M059J (cell line): ENCODE results near the gene DDIT4L. TPM values are rescaled to one million over a fixed set of nuclear protein-coding genes. Genes with fewer than 3 reads are reported as not detected.
A peak's percentile ranks its signal among the peaks of the same experiment; 100 is the strongest.
"Not testable (repeated sequence)": the region's sequence is repeated elsewhere in the genome, so short reads cannot be mapped to it uniquely, and the experiment has no call there.

ENCODE experiments used
- DNase-seq: peaks from one replicate; pipeline ENCODE4 v3.0.0-alpha.2; 2012; ENCODE audit warnings: low read depth
- total RNA-seq: library from RNA; depleted of rRNA; stranded (reverse); fragments of >200 nt; shearing (Covaris generic); gene quantifications from 2 replicates; pipeline ENCODE4 v1.2.3, GENCODE V29; 2014; rRNA removed

DDIT4L gene
- total RNA-seq, 1 experiment from 2014 or later: 2.7 TPM

DNA sequence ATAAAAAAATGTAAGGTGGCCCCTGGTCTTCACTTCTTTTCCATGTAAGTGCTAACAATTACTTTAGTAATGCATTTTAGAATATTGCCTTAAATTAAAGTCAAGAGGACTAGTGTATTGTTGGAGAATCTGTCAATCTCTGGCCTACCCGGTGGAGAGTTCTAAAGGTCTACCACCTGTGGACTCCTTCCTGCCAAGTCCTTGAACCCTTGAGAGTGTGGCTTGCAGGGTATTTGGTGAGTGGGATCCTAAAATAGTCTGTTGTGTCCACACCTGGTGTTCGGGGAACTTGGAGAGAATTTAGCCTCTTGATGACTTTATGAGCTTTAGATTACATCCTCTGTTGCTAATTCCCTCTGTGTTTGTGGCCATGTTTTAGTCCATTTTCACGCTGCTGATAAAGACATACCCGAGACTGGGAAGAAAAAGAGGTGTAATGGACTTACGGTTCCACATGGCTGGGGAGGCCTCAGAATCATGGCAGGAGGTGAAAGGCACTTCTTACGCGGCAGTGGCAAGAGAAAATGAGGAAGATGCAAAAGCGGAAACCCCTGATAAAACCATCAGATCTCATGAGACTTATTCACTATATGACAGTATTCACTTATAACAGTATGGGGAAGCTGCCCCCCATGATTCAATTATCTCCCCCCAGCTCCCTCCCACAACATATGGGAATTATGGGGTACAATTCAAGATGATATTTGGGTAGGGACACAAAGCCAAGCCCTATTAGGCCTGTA is 23.8 kb downstream of the DDIT4L start:
- no peak for DNase-seq

DNA sequence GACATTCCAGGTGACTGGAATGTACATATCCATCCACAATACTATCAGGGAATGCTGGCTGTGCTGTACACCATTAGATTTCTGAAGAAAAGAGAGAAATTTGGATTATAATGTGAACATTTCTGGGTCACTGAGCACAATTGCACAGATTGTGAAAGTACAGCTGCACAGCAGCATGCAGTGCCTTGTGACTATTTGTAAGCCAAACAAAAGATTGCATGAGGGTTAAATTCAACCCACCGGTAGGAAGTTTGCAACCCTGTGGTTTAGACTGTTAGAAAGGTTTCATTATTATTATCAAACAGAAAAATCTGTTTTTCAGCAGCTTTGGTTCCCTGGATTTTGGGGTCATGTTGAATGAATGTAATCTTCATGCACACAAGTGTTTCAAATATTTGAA is 24.5 kb downstream of the DDIT4L start:
- no peak for DNase-seq

DNA sequence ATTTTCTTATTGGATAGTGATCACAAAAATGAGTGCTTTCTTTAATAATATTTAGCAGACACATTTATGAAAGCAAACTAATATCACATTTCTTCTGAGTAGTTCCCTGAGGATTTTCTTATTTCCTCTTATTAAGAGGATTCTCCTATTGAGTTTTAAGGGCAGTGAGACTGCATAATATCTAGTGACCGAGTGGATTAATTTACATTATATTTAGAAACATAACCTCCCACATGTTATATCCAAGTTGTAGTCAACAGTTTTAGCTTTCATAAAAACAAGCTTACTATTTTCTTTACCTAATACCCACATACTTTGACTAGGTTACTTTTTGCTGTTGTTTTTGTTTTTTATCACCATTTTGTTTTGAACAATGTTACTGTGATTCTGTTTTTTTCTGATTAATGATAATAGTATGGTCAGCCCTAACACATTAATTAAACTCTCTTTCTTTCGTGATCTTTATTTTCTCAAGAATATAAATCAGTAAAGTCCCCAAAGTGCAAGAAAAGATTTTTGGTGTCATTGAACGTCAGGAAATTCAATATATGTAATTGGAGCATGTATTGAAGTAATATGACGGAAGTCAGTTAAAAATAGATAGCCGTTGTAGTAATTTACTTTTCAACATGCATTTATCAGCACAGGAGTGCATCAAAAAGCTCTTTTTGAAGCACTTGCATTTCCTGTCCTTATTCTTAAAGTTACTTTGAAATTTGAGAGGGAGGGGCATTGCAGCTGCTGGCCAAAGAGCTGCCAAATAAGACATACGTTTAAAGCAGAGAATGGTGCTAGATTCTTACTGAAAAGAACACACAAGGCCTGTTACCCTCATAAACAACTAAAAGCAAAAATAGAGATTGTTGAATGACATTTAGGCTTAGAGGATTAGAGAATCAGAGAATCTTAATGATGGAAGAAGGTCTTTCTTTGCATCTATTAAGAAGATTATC is 25.2 kb downstream of the DDIT4L start:
- no peak for DNase-seq

DNA sequence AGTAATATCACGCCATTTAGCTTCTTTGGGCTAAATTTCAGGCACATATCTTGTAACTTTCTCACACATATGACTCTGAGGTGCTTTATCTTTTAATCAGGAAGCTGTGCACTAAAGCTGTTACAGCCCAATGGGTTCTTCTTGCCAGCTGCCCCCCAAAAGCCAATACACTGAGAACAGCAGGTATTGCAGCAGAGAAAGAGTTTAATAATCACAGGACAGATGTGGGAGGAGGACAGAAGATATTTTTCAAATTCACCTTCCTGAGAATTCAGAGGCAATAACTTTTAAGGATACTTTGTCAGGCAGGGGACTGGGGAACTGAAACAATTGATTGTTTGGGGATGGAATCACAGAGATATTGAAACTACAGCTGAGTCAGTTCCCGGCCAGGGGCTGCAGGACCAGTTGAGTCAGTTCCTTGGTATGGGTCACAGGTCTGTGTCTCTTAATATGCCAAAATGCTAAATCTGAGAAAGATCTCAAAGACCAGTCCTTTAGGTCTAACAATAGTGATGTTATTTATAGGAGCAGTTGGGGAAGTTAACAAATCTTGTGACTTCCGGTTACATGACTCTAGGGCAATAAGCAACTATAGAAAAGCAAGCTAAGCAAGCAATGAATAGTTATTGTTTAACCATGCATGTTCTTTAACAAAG is 28.1 kb downstream of the DDIT4L start:
- no peak for DNase-seq

DNA sequence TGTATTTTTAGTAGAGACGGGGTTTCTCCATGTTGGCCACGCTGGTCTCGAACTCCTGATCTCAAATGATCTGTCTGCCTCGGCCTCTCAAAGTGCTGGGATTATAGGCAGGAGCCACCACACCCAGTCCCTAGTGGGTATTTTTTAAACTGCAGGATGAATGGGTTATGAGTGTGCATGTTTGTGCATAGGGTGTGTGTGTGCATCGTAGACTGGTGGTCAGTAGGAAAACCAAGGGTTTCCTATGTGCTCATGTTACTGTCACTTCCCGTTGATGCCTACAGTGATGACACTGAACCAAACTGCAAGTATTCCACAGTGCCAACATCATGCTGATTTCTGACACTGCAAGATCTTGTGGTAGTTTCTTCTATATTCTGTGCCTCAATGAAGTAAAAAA is 41.1 kb downstream of the DDIT4L start:
- no peak for DNase-seq

DNA sequence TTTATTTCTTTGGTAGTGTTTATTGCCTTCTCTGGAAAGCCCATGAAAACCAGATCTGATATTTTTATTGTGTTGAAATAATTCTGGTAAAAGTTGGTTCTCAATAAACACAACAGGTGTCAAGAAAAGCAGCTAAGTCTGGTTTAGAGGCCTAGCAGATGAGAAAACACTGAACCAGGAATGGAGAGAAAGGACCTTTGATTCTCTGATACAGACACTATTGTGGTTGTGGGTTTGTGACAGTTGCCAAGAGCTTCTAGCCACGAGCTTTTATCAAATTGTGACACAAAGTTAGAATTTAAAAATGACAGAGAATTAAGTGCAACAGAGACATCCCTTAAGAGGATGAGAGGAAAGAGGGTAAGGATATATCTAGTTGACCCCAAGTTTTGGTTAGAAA is 42.6 kb downstream of the DDIT4L start:
- no peak for DNase-seq

DNA sequence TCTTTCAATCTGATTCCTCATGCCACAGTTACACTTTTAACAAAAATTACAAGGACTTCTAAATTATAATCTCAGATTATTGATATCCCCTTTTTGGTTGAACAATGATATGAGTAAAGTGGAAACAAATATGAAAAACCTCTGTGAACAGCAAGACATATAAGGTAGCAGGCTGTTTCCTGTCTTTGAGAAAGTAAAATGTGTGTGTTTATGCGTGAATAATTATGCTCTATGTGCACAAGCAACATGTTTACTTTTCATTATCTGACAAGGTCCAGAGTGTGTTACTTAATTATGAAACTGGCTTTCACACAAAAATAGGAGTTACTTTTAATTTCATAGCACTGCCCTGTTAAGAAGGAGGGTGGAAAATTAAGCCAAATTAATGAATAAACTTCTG is 43.1 kb downstream of the DDIT4L start:
- no peak for DNase-seq

DNA sequence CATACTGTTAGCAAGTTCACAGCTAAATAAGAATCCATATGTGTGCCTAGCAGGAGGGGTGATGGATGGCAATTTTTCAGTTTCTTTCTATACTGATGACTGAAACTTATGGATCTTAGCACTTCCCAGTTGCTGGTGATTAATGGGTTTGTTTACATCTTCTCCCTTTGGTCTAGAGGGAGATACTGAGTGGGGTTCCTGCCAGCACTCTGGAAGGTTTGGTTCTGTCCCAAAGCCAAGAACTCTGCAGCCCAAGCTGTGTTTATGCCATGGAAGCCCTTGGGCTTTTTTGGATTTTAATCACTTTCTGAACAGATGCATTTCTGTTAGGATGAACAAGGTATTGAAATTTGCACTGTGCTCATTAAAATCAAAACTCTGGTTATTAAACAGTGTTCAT is 43.5 kb downstream of the DDIT4L start:
- peak; percentile 24 for DNase-seq

DNA sequence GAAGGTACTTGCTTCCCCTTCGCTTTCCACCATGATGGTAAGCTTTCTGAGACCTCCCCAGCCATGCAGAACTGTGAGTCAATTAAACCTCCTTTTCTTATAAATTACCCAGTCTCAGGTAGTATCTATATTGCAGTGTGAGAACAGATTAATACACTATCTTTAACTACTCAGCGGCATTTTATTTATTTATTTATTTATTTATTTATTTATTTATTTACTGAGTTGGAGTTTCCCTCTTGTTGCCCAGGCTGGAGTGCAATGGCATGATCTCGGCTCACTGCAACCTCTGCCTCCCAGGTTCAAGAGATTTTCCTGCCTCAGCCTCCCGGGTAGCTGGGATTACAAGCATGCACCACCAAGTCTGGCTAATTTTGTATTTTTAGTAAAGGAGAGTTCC is 52.9 kb downstream of the DDIT4L start:
- not testable (repeated sequence) for DNase-seq

Other genes with a start within 250 kb of the DDIT4L start
- gene DNAJB14, start 243.8 kb downstream of the DDIT4L start, total RNA-seq: 12.4 and 12.9 TPM in 2 replicates
- 841 and 866 TPM in 2 replicates for gene H2AZ1, start 240.2 kb downstream of the DDIT4L start, total RNA-seq